IPS-NIHi7 (cell line): ENCODE results near the gene KDM7A.
"Not testable (repeated sequence)": the region's sequence is repeated elsewhere in the genome, so short reads cannot be mapped to it uniquely, and the experiment has no call there.

Experiments
- DNase-seq: peaks from one replicate; pipeline ENCODE4 v3.0.0; 2012; ENCODE audit warnings: mixed read lengths; ENCODE audit errors: extremely low spot score

KDM7A gene

DNA sequence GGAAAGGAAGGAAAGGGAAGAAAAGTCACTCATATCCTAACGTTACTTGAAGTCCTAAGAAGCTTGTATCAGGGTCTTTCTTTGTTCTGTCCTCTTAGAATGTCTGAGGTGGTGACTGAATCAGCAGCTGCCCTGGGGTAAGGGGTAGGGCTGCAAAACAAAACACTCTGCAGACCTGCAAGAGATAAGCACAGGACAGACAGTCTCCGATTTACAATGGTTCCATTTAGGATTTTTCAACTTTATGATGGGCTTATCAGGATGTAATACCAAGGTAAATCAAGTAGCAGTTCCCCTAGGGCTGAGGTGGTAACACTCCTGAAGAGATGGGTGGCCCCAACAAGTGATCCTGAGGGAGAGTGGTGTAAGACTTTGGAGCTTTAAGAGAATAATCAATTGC lies 16.5 kb downstream of the KDM7A start:
- DNase-seq = peak; percentile 48

DNA sequence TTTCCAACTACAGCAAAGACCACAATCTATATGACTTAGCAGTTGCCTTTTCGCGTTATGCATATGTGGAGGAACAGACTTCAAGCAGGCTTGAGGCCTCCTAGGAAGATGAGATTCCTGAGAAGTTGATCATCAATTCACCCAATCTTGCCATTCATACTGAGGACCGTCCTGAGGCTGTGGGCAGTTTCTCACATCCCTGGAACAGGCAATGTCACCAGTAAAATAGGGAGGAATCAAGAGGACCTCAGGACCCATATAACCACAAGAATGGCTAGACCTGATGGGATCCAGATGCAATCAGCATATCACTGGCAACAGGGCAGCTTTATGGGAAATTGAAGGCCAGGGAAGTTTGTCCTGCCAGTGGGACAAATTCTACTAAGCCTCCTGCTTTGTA lies 17.3 kb downstream of the KDM7A start:
- peak; percentile 16 for DNase-seq

GRCh38 chr7:140156460-140157080 lies 20.2 kb downstream of the KDM7A start:
- DNase-seq = no peak

DNA sequence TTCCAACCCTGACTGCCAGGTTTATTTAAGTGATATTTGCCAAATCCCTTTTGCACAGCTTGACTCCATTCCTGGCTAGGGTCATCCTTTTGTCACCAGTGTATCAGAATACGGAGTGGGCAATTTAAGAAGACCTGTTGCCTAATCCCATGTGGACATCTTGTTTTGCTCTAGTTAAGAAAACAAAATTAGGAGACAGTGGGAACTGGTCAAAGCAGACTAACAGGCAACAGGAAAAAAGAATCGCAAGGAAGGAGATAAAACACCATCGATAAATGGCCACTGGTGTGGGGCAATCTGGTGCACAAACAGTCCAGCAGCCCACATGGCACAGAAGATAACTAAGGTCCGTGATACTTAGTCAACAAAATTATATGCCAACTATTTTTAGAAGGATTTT lies 21.4 kb downstream of the KDM7A start:
- DNase-seq = no peak

DNA sequence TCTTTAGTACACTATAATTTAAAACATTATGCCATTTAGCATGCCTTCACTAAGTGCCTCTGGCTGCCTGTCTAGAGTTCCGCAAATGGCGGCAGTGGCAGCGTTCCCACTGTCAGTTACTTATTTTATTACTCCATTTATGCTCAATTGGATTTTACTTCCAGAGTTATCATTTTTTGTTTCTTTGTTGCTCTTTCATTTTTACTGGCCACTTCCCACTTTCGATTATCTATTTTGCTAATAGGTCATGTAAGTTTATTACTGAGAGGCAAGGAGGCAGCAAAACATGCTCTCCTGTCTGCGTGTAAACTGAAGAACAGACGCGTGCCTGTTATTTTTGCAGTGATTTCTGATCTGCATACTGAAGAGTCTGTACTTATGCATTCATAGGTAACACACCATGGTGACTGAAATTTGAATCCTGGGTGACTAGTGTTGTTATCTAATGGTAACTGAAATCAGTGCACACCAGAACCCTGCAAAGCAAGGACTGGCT lies 23.1 kb downstream of the KDM7A start:
- DNase-seq = no peak

DNA sequence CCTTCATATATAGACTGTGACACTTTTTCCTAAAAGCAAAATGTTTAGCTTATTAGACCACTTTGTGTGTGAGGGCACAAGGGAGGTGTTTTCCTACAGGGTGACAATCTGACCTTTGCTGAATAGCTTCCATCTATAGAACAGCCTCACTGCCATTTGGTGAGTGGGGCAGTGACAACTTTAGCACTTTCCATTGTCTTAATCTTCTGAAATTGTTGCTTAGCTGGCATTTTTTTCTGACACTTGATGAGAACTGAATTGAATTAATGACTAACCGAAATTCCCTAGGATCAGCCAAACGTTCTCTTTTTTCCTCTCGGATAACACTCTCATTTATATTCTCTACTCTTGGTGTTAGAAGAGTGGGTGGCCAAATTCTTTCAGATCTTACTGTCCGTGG lies 30.2 kb downstream of the KDM7A start:
- no peak for DNase-seq

DNA sequence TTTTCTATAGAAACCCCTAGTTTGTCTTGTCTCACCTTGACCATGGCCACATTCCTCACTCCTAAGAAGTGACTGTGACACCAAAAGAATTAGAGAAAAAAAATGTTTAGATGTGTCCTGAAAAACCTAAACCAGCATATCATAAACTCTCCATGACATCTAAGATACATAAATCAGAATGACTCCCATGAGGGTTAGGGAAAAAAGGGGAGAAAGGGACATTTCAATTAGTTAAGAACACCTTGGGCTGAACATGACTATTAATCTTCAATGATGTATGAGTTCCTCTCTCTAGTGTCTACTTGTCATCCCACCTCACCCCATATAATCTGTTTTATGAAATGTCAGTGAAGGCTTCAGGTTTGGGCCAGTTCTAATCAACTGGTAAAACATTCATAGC lies 31.1 kb downstream of the KDM7A start:
- DNase-seq = no peak

DNA sequence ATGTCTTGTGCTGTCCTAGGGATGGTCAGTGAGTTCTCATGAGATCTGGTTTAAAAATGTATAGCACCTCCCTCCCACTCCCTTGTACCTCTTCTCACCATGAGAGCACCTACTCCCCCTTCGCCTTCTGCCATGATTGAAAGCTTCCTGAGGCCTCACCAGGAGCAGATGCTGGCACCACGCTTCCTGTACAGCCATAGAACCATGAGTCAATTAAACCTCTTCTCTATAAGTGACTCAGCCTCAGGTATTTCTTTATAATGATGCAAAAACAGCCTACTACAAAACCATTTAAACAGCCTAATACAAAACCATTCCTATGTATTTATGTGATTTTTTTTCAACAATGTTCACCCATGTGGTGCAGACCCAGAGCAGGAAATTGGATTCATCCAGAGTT lies 32.0 kb downstream of the KDM7A start:
- no peak for DNase-seq

GRCh38 chr7:140143997-140144396 lies 32.8 kb downstream of the KDM7A start:
- no peak for DNase-seq

GRCh38 chr7:140142031-140142430 lies 34.8 kb downstream of the KDM7A start:
- DNase-seq = no peak

GRCh38 chr7:140141256-140141655 lies 35.5 kb downstream of the KDM7A start:
- no peak for DNase-seq

GRCh38 chr7:140137078-140137477 lies 39.7 kb downstream of the KDM7A start:
- DNase-seq = no peak

- no peak for DNase-seq
Measured at GRCh38 chr7:140136073-140136472, 40.7 kb downstream of the KDM7A start.

- DNase-seq = no peak
Measured at GRCh38 chr7:140134039-140134438, 42.7 kb downstream of the KDM7A start.

GRCh38 chr7:140127360-140128127 lies 49.2 kb downstream of the KDM7A start:
- DNase-seq = no peak

DNA sequence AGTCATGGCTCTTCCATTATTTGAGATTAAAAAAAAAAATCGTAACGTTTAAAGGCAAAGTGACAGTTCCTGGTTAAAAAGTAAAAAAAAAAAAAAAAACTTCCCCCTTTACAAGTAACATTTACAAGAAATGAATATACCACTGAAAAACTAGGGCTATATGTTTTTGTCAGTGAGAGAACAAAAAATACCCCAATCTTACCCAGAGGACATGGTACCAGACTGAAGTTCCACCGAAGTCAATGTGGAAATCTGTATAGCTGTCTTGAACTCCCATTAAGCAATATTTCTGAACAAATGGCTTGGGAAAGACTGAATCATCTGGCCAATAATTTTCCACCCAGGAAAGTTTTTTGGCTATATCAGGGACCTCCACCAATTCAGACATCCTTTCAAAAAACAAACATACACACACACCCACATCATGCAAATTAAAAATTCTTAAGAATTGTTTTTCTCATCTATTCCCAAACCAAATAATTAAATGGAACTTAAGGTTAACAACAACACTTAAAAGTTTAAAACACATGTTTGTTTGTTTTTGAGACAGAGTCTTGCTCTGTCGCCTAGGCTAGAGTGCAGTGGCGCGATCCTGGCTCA lies 50.2 kb downstream of the KDM7A start:
- DNase-seq = no peak

DNA sequence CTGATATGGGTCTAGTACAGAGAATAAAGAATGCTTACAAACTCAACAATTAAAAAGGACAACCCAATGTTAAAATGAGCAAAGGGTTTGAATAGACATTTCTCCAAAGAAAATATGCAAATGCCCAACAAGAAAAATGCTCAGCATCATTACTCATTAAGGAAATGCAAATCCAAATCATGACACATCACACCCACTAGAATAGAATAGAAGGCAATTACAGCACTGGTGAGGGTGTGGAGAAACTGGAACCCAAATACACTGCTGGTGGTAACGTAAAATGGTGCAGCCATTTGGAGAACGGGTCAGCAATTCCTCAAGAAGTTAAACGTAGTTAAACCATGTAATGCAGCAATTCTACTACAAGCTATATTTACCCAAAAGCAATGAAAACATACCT lies 53.8 kb downstream of the KDM7A start:
- DNase-seq = no peak

DNA sequence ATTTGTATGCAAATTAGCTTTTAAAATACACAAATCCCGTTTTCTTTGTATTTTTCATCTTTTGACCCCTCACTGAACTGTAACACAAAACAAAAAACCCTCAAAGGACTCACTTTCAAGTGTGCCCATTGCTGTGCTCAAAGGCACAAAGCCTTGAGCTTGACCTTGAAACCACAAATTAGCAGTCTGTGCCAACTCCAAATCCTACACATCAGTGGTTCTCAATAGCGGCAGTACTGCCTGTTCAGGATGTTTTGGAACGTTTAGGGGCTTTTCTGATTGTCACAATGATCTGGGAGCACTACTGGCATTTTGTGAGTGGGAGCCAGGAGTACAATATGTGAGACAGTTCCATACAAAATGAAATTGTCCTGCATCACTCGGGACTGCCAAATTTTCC lies 55.5 kb downstream of the KDM7A start:
- no peak for DNase-seq

DNA sequence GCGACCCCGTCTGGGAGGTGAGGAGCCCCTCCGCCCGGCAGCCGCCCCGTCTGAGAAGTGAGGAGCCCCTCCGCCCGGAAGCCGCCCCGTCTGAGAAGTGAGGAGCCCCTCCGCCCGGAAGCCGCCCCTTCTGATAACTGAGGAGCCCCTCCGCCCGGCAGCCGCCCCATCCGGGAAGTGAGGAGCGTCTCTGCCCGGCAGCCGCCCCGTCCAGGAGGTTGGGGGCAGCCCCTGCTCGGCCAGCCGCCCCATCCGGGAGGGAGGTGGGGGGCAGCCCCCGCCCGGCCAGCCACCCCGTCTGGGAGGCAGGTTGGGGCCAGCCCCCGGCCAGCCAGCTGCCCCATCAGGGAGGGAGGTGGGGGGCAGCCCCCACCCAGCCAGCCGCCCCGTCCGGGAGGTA lies 62.0 kb downstream of the KDM7A start:
- DNase-seq = not testable (repeated sequence)

DNA sequence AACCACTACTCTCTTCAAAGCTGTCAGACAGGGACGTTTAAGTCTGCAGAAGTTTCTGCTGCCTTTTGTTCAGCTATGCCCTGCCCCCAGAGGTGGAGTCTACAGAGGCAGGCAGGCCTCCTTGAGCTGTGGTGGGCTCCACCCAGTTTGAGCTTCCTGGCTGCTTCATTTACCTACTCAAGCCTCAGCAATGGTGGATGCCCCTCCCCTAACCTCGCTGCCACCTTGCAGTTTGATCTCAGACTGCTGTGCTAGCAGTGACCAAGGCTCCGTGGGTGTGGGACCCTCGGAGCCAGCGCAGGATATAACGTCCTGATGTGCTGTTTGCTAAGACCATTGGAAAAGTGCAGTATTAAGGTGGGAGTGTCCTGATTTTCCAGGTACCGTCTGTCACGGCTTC lies 68.0 kb downstream of the KDM7A start:
- DNase-seq = not testable (repeated sequence)

- no peak for DNase-seq
Measured at GRCh38 chr7:140096459-140096858, 80.3 kb downstream of the KDM7A start.

DNA sequence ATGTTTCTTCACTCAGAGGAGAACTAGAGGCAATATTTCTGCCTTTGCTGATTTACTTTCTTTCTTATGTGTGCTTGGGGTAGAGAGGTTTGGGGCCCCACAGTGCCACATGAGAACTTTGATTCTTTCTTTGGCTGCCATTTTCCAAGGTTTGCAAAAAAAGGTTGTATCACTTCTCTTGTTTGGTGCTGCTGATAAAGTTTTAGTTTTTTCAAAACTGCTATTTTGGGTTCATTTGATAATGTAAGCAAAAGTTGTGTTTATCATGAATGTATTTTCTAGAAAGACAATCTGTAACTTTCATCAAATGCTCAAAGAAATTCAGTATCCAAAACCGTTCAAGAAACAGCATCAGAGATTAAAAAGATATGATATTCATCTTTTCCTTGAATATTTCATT lies 83.4 kb downstream of the KDM7A start:
- no peak for DNase-seq

GRCh38 chr7:140085447-140085846 lies 91.3 kb downstream of the KDM7A start:
- DNase-seq = no peak
